Measurements from ENCODE around the gene MEAK7.

GRCh38 chr16:84498859-84499620 lies 5.4 kb downstream of the MEAK7 start:
- TF ChIP-seq ZNF274 (IDR thresholded peaks at IDR 0.05; ENCODE audit: low read depth, low read length) (no peak), YY1 (IDR thresholded peaks at IDR 0.05; ENCODE audit: insufficient read depth, insufficient read length) (no peak)

Measured in NT2/D1 (cell line).